Upper lobe of left lung (tissue), 4 donors: ENCODE data around the gene SPDYE3.

Experiments used
- EP300 ChIP-seq, 4 donors: sonication (generic); formaldehyde crosslinking; IDR thresholded peaks; one replicate each; pipeline ENCODE4 v1.5.1; 2017; ENCODE audit warnings: antibody characterized with exemption in 4 of 4, control low read depth in 2 of 4
- POLR2A ChIP-seq, 4 donors: fragments of 450-650 bp; IDR thresholded peaks; one replicate each; pipeline ENCODE4 v1.5.1; 2016 to 2017; ENCODE audit warnings: antibody characterized with exemption in 4 of 4, mild to moderate bottlenecking in 2 of 4
- TF ChIP-seq, protein P1 (sequence below), 6 experiments: fragments of 450-650 bp in 4 of 6; fragments of 200-600 bp in 2 of 6; sonication (generic) in 2 of 6; IDR thresholded peaks; one replicate each; pipeline ENCODE4 v1.5.1; 2016 to 2019; ENCODE audit warnings: antibody characterized with exemption in 6 of 6

DNA sequence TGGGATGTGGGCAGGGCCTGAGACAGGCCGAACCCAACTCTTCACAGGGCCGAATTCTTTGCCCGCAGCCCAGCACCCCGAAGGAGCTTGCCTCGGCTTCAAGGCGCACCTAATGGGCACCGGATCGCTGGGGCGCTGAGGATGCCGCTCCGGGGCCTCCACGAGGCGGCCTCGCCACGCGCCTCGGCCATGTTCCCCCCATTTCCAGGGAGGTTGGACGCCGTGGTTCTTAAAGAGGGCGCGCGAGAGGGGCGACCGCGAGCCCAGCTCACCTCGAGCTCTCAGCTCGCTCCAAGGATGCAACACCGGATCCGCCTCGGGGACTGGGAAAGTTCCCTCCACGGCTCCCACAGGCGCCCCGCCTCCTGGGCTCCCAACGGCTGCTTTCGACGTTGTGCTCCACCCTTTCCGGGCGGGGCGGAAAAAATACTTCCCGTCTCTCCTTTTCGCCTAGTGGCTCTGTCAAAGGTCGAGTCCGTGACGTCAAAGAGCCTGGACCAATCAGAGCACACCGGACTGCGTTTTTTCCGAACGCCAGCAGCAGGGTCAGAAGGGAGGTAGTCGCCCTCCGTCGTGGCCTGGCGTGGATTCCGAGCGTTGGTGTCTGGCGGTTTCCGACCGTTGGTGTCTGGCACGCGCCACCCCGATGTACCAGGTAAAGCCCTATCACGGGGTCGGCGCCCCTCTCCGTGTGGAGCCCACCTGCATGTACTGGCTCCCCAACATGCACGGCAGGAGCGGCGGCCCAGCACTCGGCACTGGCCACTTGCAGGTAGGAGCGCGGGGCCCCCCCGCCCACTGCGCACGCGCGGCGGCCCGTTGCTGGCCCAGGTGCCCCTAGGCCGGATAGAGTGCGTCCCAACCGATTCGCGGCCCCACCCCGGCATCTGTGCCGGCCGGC lies 28.3 kb downstream of the SPDYE3 start:
- TF ChIP-seq EP300 (IDR thresholded peaks at IDR 0.05) (peak in 1 of 4 donors; percentile 1), POLR2A (IDR thresholded peaks at IDR 0.05) (peak; percentile 62 to 99 (median 98))
- TF ChIP-seq, protein P1, sequence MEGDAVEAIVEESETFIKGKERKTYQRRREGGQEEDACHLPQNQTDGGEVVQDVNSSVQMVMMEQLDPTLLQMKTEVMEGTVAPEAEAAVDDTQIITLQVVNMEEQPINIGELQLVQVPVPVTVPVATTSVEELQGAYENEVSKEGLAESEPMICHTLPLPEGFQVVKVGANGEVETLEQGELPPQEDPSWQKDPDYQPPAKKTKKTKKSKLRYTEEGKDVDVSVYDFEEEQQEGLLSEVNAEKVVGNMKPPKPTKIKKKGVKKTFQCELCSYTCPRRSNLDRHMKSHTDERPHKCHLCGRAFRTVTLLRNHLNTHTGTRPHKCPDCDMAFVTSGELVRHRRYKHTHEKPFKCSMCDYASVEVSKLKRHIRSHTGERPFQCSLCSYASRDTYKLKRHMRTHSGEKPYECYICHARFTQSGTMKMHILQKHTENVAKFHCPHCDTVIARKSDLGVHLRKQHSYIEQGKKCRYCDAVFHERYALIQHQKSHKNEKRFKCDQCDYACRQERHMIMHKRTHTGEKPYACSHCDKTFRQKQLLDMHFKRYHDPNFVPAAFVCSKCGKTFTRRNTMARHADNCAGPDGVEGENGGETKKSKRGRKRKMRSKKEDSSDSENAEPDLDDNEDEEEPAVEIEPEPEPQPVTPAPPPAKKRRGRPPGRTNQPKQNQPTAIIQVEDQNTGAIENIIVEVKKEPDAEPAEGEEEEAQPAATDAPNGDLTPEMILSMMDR (IDR thresholded peaks at IDR 0.05), result peak in 1 of 6 experiments; percentile 37
